ENCODE results near the gene ITFG1. TPM values are rescaled to one million over a fixed set of nuclear protein-coding genes. Genes with fewer than 3 reads are reported as not detected.

ITFG1 gene
- total RNA-seq, 5 donors from 2014 or later (not counting 1 experiment from before 2014, with no cell fraction given) = 17.6 to 33.9 (median 22.6) TPM

DNA sequence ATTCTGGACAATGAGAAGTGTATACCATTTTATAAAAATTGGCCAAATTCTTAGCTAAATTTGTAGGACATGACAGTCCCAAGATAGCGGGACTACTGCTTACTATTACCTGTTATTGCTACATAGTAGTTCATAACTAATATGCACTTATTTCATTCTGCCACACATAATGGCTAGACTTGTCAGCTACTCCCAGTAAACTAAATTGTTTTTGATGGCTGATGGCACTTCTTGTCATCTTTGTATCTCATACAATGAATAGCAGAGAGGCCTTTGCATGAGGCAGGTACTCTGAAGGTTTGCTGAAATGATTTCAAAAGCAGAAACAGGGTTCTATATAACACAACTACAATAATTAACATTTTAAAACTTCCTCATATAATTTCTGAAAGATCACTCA lies 44.0 kb downstream of the ITFG1 start:
- H3K36me3 ChIP-seq (ENCODE audit: control insufficient read depth in 2 of 2, extremely low read depth in 1 of 2, insufficient read depth in 1 of 2, low read length in 1 of 2) = no peaks in the 10 kb centered on the region
- no peak overlapping the region for H3K27ac Mint-ChIP-seq
- H3K36me3 Mint-ChIP-seq = peaks cover 56% of the 10 kb centered on the region
- WGBS (ENCODE audit: insufficient coverage) = no CpG with 5 or more reads among the region's 1 CpG
- peaks cover 0 to 2% (median 0%) of the 10 kb centered on the region in 3 donors for H3K9me3 Mint-ChIP-seq
- H3K4me1 ChIP-seq (ENCODE audit: control insufficient read depth in 1 of 2, extremely low read depth in 1 of 2, insufficient read depth in 2 of 2, low read length in 2 of 2) = no peaks in the 10 kb centered on the region
- no peaks in the 10 kb centered on the region for H3K27me3 ChIP-seq (replicated peaks in 1 of 2; ENCODE audit: control insufficient read depth in 2 of 2, extremely low read depth in 1 of 2, insufficient read depth in 2 of 2, low read length in 1 of 2)
- ChIA-PET CTCF (no interaction called here), POLR2A (no interaction called here)
- no peak overlapping the region for H3K4me3 ChIP-seq (ENCODE audit: control insufficient read depth in 1 of 2, extremely low read depth in 1 of 2, low read length in 1 of 2)
- no peaks in the 10 kb centered on the region for H3K9me3 ChIP-seq
- no peak overlapping the region for H3K4me3 Mint-ChIP-seq
- H3K27ac ChIP-seq (ENCODE audit: low read length) = no peak overlapping the region
- no peaks in the 10 kb centered on the region for H3K27me3 Mint-ChIP-seq
- no peak for DNase-seq
- H3K4me1 Mint-ChIP-seq = peaks cover 9 to 25% (median 12%) of the 10 kb centered on the region in 3 donors
- ATAC-seq (replicated peaks in 1 of 4) = no peak

DNA sequence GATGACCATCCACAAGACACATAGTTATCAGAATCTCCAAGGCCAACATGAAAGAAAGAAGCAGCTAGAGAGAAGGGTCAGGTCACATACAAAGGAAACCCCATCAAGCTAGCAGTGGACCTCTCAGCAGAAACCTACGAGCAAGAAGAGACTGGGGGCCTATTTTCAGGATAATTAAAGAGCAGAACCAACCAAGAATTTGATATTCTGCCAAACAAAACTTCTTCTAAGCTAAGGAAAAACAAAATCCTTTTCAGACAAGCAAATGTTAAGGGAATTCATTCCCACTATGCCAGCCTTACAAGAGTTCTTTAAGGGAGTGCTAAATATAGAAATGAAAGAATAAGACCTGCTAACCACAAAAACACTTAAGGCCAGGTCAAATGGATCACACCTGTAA lies 47.8 kb downstream of the ITFG1 start:
- no peak overlapping the region for H3K4me3 Mint-ChIP-seq
- H3K36me3 Mint-ChIP-seq = peaks cover 58% of the 10 kb centered on the region
- H3K27ac Mint-ChIP-seq = no peak overlapping the region
- DNase-seq (no peak), ATAC-seq (replicated peaks in 1 of 4) (no peak)
- no CpG with 5 or more reads among the region's 1 CpG for WGBS (ENCODE audit: insufficient coverage)
- no peak overlapping the region for H3K27ac ChIP-seq (ENCODE audit: low read length)
- H3K27me3 ChIP-seq (replicated peaks in 1 of 2; ENCODE audit: control insufficient read depth in 2 of 2, extremely low read depth in 1 of 2, insufficient read depth in 2 of 2, low read length in 1 of 2) = no peaks in the 10 kb centered on the region
- no peaks in the 10 kb centered on the region for H3K27me3 Mint-ChIP-seq
- H3K36me3 ChIP-seq (ENCODE audit: control insufficient read depth in 2 of 2, extremely low read depth in 1 of 2, insufficient read depth in 1 of 2, low read length in 1 of 2) = peaks cover 0 to 4% of the 10 kb centered on the region in 2 donors
- H3K4me3 ChIP-seq (ENCODE audit: control insufficient read depth in 1 of 2, extremely low read depth in 1 of 2, low read length in 1 of 2) = no peak overlapping the region
- POLR2A ChIA-PET = no interaction called here
- H3K9me3 ChIP-seq = no peaks in the 10 kb centered on the region
- CTCF ChIA-PET = no interaction called here
- H3K4me1 Mint-ChIP-seq = peaks cover 17 to 33% (median 28%) of the 10 kb centered on the region in 3 donors
- peaks cover 0 to 9% of the 10 kb centered on the region in 2 experiments for H3K4me1 ChIP-seq (ENCODE audit: control insufficient read depth in 1 of 2, extremely low read depth in 1 of 2, insufficient read depth in 2 of 2, low read length in 2 of 2)
- H3K9me3 Mint-ChIP-seq = peaks cover 0 to 4% (median 0%) of the 10 kb centered on the region in 3 donors

DNA sequence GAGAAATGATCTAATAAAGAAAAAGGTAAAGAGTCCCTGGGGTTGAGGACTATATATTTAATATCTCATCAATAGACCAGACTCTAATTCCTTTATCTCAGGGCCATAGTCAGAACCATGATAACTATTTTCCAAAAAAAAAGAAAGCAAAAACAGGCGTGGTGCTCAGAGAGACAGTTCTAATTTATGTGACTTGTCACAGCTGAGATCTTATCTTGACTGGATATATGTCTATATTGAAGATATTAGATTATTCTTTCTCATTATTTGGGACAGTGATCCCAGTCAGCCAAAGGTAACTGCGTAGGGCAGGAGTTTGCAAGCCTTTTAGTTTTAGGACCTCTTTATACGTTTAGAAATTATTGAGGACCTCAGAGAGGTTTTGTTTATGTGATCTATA lies 52.4 kb downstream of the ITFG1 start:
- ChIA-PET CTCF (no interaction called here), POLR2A (interaction anchor here in 1 of 2 donors (0.5 kb wide), 1 partner anchor 54 kb away, joined by 6 read pairs; no protein-coding TSS in a partner anchor)
- peaks cover 16 to 28% (median 28%) of the 10 kb centered on the region in 3 donors for H3K4me1 Mint-ChIP-seq
- H3K27ac Mint-ChIP-seq = no peak overlapping the region
- no peak for ATAC-seq (replicated peaks in 1 of 4)
- no peaks in the 10 kb centered on the region for H3K27me3 Mint-ChIP-seq
- H3K9me3 Mint-ChIP-seq = peaks cover 0 to 4% (median 0%) of the 10 kb centered on the region in 3 donors
- Histone ChIP-seq H3K27ac (ENCODE audit: low read length) (no peak overlapping the region), H3K27me3 (replicated peaks in 1 of 2; ENCODE audit: control insufficient read depth in 2 of 2, extremely low read depth in 1 of 2, insufficient read depth in 2 of 2, low read length in 1 of 2) (no peaks in the 10 kb centered on the region), H3K9me3 (no peaks in the 10 kb centered on the region), H3K4me3 (ENCODE audit: control insufficient read depth in 1 of 2, extremely low read depth in 1 of 2, low read length in 1 of 2) (no peak overlapping the region), H3K4me1 (ENCODE audit: control insufficient read depth in 1 of 2, extremely low read depth in 1 of 2, insufficient read depth in 2 of 2, low read length in 2 of 2) (peaks cover 0 to 9% of the 10 kb centered on the region in 2 experiments), H3K36me3 (ENCODE audit: control insufficient read depth in 2 of 2, extremely low read depth in 1 of 2, insufficient read depth in 1 of 2, low read length in 1 of 2) (peaks cover 0 to 4% of the 10 kb centered on the region in 2 donors)
- no CpG with 5 or more reads among the region's 3 CpGs for WGBS (ENCODE audit: insufficient coverage)
- H3K4me3 Mint-ChIP-seq = no peak overlapping the region
- no peak for DNase-seq
- peaks cover 46% of the 10 kb centered on the region for H3K36me3 Mint-ChIP-seq

DNA sequence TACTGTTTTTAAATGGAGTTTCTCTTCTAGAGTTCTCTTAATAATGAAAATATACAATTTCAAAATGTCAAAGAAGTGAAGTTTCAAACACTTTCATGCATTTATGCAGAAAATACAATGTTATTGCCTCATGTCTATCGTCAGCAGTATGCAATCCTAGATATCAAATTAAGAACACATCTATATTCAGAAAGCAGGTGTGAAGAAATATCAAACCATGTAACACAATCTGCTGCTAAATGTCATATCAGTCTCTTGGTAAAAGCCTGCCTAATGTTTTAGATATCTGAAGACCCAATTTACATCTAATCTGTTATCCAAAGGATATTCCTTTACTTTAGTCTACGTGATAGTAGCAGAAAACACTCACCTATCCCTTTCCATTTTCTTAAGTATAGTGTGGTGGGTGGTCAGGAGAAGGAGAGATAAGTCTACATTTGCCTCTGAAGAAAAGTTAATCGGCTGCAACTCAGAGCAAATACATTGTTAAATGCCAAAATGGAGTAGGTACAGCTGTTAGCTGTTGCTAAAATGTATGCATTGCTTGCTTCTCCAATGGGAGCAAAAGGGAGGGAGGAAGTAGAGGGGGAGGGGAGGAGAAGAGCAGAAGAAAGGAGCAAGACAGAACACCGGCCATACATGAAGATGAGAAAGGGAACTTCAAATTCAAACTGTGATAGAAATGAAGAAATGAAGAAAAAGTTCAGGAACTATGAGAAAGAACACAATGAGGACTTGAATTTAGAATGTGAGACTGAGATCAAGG lies 64.9 kb downstream of the ITFG1 start:
- ChIA-PET CTCF (no interaction called here), POLR2A (no interaction called here)
- Mint-ChIP-seq H3K27ac (no peak overlapping the region), H3K27me3 (no peaks in the 10 kb centered on the region), H3K4me3 (no peak overlapping the region), H3K9me3 (no peaks in the 10 kb centered on the region), H3K36me3 (peaks cover 35% of the 10 kb centered on the region), H3K4me1 (peaks cover 27 to 47% (median 29%) of the 10 kb centered on the region in 3 donors)
- H3K4me1 ChIP-seq (ENCODE audit: control insufficient read depth in 1 of 2, extremely low read depth in 1 of 2, insufficient read depth in 2 of 2, low read length in 2 of 2) = peaks cover 2 to 5% of the 10 kb centered on the region in 2 experiments
- DNase-seq (no peak), ATAC-seq (replicated peaks in 1 of 4) (no peak)
- H3K27me3 ChIP-seq (replicated peaks in 1 of 2; ENCODE audit: control insufficient read depth in 2 of 2, extremely low read depth in 1 of 2, insufficient read depth in 2 of 2, low read length in 1 of 2) = no peaks in the 10 kb centered on the region
- no peaks in the 10 kb centered on the region for H3K9me3 ChIP-seq
- H3K4me3 ChIP-seq (ENCODE audit: control insufficient read depth in 1 of 2, extremely low read depth in 1 of 2, low read length in 1 of 2) = no peak overlapping the region
- peaks cover 2 to 6% of the 10 kb centered on the region in 2 donors for H3K36me3 ChIP-seq (ENCODE audit: control insufficient read depth in 2 of 2, extremely low read depth in 1 of 2, insufficient read depth in 1 of 2, low read length in 1 of 2)
- WGBS (ENCODE audit: insufficient coverage) = 100% methylated on average over 1 of the region's 4 CpGs
- no peak overlapping the region for H3K27ac ChIP-seq (ENCODE audit: low read length)

DNA sequence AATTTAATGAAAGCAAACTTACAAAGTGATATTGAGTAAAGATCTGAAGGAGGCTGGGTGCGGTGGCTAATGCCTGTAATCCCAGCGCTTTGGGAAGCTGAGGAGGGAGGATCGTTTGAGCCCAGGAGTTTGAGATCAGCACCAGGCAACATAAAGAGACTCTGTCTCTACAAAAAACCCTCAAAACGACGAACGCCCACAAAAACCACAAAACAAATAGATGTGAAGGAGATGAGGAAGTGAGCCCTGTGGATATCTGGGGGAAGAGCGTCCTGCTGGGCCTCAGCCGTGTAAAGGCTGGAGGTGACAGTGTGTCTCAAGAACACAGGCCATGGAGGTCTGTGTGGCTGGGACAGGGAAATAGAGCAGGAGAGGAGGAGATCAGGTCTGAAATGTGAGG lies 68.8 kb downstream of the ITFG1 start:
- DNase-seq = peak in 3 of 35 experiments; percentile 1 to 22 (median 13)
- peak; percentile 19 to 59 (median 45) for ATAC-seq (replicated peaks in 1 of 4)
- Mint-ChIP-seq H3K27me3 (no peaks in the 10 kb centered on the region), H3K4me1 (peaks cover 25 to 41% (median 26%) of the 10 kb centered on the region in 3 donors), H3K4me3 (peak overlapping the region in 1 of 3 donors; percentile 42), H3K9me3 (no peaks in the 10 kb centered on the region), H3K36me3 (peaks cover 36% of the 10 kb centered on the region), H3K27ac (no peak overlapping the region)
- H3K36me3 ChIP-seq (ENCODE audit: control insufficient read depth in 2 of 2, extremely low read depth in 1 of 2, insufficient read depth in 1 of 2, low read length in 1 of 2) = peaks cover 0 to 6% of the 10 kb centered on the region in 2 donors
- ChIA-PET POLR2A (no interaction called here), CTCF (no interaction called here)
- 0% methylated on average over 2 of the region's 8 CpGs for WGBS (ENCODE audit: insufficient coverage)
- H3K4me1 ChIP-seq (ENCODE audit: control insufficient read depth in 1 of 2, extremely low read depth in 1 of 2, insufficient read depth in 2 of 2, low read length in 2 of 2) = peaks cover 2 to 5% of the 10 kb centered on the region in 2 experiments
- H3K9me3 ChIP-seq = no peaks in the 10 kb centered on the region
- no peaks in the 10 kb centered on the region for H3K27me3 ChIP-seq (replicated peaks in 1 of 2; ENCODE audit: control insufficient read depth in 2 of 2, extremely low read depth in 1 of 2, insufficient read depth in 2 of 2, low read length in 1 of 2)
- H3K27ac ChIP-seq (ENCODE audit: low read length) = no peak overlapping the region
- no peak overlapping the region for H3K4me3 ChIP-seq (ENCODE audit: control insufficient read depth in 1 of 2, extremely low read depth in 1 of 2, low read length in 1 of 2)

DNA sequence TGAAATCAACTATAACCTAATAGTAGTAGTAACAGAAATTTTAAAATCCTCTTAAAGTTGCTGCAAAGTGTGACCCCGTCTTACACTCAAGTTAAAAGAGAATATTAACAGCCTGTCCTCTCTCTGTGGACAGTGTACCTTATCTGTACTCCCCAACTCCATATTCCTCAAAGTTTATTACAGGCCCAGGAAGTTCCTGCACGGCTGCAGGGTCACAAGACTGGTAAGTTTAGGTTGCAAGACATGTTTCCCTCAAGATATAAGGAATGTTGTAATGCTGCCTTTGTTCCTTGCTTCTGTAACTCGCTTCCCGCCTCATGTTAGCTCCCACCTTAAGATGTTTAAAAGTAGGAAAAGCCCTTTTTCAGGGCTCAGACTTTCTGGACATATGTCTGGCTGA lies 72.2 kb downstream of the ITFG1 start:
- CTCF ChIA-PET = no interaction called here
- POLR2A ChIA-PET = no interaction called here
- Mint-ChIP-seq H3K4me1 (peaks cover 16 to 18% (median 17%) of the 10 kb centered on the region in 3 donors), H3K4me3 (no peak overlapping the region), H3K36me3 (peaks cover 34% of the 10 kb centered on the region), H3K27ac (no peak overlapping the region), H3K9me3 (no peaks in the 10 kb centered on the region), H3K27me3 (no peaks in the 10 kb centered on the region)
- no peak overlapping the region for H3K27ac ChIP-seq (ENCODE audit: low read length)
- H3K27me3 ChIP-seq (replicated peaks in 1 of 2; ENCODE audit: control insufficient read depth in 2 of 2, extremely low read depth in 1 of 2, insufficient read depth in 2 of 2, low read length in 1 of 2) = no peaks in the 10 kb centered on the region
- ATAC-seq (replicated peaks in 1 of 4) (no peak), DNase-seq (no peak)
- no CpG with 5 or more reads among the region's 4 CpGs for WGBS (ENCODE audit: insufficient coverage)
- H3K4me1 ChIP-seq (ENCODE audit: control insufficient read depth in 1 of 2, extremely low read depth in 1 of 2, insufficient read depth in 2 of 2, low read length in 2 of 2) = peaks cover 2 to 5% of the 10 kb centered on the region in 2 experiments
- no peaks in the 10 kb centered on the region for H3K36me3 ChIP-seq (ENCODE audit: control insufficient read depth in 2 of 2, extremely low read depth in 1 of 2, insufficient read depth in 1 of 2, low read length in 1 of 2)
- H3K4me3 ChIP-seq (ENCODE audit: control insufficient read depth in 1 of 2, extremely low read depth in 1 of 2, low read length in 1 of 2) = no peak overlapping the region
- no peaks in the 10 kb centered on the region for H3K9me3 ChIP-seq

All from T-cell (primary cell).